NCI-H226 (cell line): ENCODE results near the gene CPNE8.
A peak's percentile ranks its signal among the peaks of the same experiment; 100 is the strongest.

Experiments
- DNase-seq: peaks from one replicate; pipeline ENCODE4 v3.0.0-alpha.2; 2015

Gene CPNE8

GRCh38 chr12:38713294-38713693 lies 192.1 kb downstream of the CPNE8 start:
- DNase-seq, result no peak

DNA sequence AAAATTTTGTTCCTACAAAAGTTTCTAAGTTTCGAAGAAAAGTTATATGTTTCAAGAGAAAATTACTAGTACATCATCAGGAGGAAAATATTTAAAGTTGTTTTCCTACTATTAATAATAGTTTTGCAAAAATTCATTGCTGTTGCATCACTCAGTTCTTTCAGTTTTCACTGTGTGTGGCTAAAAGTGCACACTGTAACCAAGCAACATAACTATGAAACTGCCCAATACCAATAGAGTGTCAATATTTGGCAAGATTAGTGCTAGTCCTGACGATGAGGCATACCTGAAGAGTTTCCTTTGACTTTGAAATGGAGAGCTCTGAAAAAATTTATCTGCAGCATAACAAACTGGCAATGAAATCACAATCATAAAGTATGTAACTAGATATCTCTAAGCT lies 194.3 kb downstream of the CPNE8 start:
- DNase-seq, result no peak

DNA sequence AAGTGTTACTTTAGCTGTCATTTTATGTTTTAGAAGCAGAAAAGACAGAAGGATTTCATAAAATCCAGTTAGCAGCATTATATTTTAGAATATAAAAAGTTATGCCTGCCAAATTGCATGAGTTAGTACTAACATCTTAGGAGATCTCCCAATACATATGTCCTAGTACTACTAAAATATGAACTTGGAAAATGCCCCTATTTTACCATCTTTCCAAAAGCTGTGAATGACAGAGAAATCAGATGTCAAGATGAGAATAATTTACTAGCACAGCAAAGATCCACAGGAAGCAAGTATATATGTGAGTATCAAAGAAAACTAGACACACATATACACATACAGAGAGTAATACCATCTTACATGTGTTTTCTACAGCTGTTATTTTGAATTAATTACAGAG lies 196.9 kb downstream of the CPNE8 start:
- no peak for DNase-seq

- no peak for DNase-seq
These were observed 197.7 kb downstream of the CPNE8 start for GRCh38 chr12:38707648-38708047.

GRCh38 chr12:38697289-38697688 lies 208.1 kb downstream of the CPNE8 start:
- DNase-seq, result no peak

DNA sequence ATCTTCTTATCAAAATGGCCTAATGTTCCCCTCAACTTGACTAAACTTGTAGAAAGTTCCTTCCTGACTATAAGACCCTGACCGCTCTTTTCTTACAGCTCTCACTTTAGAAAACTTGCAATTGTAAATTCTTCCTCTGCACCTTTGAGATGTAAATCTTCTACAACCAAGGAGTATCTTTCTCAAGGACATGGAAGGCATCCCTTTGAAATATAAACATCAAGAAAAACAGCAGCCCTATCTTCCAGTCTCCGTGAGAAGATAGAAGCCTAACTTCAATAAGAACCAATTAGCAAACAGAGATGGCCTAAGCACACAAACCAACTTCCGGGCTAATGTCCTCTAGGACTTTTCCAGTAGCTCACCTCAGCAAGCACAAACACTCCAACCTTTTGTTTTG lies 210.3 kb downstream of the CPNE8 start:
- no peak for DNase-seq

- peak; percentile 60 for DNase-seq
These were observed 214.2 kb downstream of the CPNE8 start for GRCh38 chr12:38691164-38691563.

DNA sequence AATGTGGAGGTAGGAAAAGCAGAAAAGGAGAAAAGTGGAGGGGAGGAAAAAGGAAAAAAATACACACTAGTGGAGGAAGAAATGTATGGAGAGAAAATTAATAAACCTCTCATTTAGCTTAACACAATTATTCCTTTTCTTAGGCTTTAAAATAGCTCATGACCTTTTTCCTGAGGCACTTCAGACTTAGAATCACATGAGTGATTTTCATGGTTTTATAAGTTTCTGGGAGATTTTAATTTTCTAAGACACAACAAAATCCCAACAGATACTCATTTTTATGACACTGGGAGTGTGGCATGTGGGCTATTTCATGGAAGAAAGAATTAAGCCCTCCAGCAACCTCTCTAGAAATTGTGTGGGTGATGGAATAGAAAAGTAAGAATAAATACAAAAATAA lies 214.7 kb downstream of the CPNE8 start:
- DNase-seq, result no peak

GRCh38 chr12:38689704-38690103 lies 215.7 kb downstream of the CPNE8 start:
- peak; percentile 52 for DNase-seq

DNA sequence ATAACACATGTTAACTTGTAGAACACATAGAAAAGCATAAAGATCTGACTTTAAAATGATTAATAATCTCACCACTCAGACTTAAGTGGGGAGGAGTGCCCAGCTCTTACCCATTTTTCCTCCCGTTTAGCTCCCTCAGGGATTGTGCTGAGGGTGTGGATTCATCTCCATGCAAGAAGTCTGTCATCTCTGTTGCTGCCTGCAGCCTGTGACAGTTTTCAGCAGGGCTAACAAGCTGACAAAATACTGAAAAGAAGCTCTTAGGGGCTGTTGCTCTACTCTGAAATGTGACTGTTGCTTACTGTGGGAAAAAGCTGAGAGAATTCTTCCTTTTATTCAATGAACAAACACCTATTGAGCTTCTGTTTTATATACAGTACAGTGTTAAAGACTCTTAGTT lies 216.2 kb downstream of the CPNE8 start:
- no peak for DNase-seq

DNA sequence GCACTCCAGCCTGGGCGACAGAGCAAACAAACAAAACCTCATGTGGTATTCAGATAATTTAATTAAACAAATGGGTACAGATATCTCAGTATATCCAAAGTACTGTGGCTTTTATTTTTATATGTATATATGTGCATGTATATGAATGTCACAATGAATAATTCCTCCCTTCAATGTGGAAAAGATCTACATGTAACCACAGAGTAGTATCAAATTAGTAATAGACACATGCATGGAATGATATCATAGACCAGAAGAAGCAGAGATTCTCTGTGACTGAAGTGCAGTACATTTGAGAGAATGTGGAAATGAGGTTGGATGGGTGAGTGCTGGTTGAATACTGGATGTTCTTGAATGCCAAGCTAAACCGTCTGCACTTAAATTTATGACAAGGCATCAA lies 222.9 kb downstream of the CPNE8 start:
- no peak for DNase-seq

DNA sequence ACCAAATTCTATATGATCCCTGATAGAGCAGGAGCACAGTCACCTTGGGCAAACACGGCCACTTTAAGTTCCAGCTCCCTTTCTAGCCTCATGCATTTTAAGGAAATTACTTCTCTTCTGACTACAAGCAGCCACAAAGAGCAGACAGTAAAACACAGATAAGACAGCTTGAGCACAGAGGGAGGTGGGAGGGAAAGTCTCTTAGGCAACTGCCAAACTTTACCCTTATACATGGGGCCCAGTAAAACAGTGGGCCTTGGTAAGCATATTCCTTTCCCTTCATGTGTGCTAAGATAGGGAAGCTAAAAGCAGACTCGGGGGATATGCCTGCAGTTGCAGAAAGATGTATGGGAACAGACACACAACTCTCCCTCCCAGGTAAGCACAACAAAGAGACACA lies 235.9 kb downstream of the CPNE8 start:
- DNase-seq, result peak; percentile 16

DNA sequence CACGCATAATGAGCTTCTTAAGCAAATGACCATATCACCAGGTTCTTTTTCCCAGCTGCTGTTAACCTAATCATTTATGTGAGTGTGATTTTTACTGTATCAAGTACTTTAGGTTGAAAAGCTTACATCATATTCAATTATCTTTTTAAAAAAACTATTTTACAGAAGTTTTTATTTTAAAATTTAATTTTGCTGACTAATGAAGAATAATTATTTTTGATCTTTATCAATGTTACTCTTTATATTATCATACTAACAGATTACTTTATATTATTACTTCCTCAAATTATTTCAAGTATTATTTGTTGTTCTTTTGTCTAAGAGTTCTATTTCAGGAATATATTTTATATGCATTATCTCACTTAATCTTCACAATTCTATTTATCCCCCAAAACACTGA lies 236.3 kb downstream of the CPNE8 start:
- DNase-seq, result no peak

GRCh38 chr12:38666425-38666824 lies 239.0 kb downstream of the CPNE8 start:
- DNase-seq, result no peak

- DNase-seq, result no peak
These were observed 240.6 kb downstream of the CPNE8 start for GRCh38 chr12:38664661-38665269.

- no peak for DNase-seq
These were observed 242.6 kb downstream of the CPNE8 start for GRCh38 chr12:38662829-38663228.

DNA sequence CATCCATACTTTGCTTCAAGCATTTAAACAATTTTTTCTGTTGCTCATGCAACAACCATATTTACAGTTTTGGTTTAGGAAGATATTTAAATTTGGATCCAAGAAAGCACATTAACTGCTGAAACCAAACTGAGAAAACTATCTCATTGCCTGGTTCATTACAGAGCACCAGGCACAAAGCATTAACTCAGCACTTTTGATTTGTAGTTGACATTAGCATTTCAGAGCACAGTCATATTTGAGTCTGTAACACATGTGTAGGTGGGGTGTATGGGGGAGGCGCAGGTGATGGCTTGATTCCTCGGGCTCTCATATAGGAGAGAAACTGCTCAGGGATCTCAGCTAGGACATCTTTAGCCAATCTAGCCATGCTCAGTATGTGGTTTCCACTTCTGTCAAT lies 251.7 kb downstream of the CPNE8 start:
- DNase-seq, result no peak

DNA sequence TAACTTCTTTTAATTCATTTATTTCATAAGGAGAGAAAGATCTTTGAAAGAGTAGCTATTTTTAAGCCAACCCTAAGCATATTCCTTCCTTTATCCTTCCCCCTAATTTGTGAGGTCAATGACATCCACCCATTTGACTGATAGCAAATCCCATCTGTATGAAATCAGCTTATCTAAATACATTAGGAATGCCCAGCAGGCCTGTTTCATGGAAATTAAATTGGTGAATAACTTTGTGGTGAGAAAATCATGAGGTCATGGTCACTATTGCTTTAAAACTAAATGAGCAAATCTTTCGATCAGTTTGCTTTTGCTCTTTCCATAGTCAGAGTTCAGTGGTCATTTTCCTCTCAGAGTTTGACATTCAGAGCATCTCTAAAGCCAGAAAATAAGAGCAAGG lies 256.6 kb downstream of the CPNE8 start:
- no peak for DNase-seq

GRCh38 chr12:38646146-38646545 lies 259.2 kb downstream of the CPNE8 start:
- no peak for DNase-seq

GRCh38 chr12:38639625-38640024 lies 265.8 kb downstream of the CPNE8 start:
- no peak for DNase-seq

GRCh38 chr12:38638401-38638800 lies 267.0 kb downstream of the CPNE8 start:
- no peak for DNase-seq

GRCh38 chr12:38633511-38633910 lies 271.9 kb downstream of the CPNE8 start:
- DNase-seq, result no peak

DNA sequence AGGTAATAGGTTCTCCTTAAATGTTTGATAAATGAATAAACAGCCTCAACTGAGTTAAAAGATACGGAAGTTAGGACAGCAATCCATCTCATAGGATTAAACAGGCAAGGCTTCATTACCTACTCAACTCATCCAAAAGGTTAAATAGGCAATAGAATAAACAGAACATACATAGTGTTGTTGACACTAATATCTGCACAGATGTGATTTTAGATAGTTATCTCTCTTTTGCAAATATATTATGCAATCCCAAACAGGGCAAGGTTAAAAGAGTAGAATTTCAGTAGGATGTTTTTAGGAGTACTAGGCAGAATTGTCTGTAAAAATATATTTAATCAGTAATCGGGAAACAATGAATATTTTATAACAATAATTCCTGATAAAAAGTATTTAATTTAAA lies 276.3 kb downstream of the CPNE8 start:
- no peak for DNase-seq

DNA sequence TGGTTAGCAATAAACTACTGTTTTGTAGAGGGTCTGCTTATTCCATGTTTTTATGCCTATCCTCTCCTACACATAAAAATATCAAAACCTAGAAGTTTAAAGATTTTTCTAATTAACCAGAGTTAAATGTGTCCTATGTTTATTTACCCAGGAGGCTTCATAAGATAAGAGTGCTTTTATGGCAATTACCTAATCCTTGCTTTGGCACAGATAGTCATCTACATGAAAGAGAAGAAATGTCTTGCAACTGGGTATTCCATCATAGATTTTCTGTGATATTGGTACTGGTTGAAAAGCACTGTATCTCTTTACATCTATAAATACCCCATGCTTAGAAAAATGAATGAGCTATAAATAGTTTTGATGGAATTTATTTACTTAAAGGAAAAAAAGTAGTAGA lies 277.1 kb downstream of the CPNE8 start:
- DNase-seq, result no peak

DNA sequence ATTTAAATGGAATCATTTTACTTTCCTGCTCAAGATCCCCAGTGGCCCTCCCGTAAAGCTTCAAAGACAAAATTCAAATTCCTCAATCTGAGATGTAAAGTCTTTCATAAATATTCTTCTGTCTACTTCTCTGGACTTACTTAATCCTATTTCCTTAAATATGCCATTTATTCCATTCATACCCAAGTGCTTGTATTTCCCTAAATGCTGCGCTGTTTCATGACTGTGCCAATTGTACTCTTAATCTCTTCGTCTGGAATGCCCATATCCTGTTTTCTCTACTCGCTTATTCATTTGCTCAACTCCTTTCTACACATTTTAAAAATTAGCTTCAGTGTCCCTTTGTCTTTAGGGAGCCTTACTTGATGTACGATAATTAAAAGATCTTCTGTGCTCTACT lies 280.1 kb downstream of the CPNE8 start:
- DNase-seq, result no peak

GRCh38 chr12:38614171-38614570 lies 291.2 kb downstream of the CPNE8 start:
- DNase-seq, result no peak
